C4-2B (cell line): ENCODE results near the gene ZNF423.

Experiments used
- CTCF ChIP-seq: fragments of 450-650 bp; conservative IDR thresholded peaks from 2 replicates; pipeline ENCODE4 v1.5.1; 2017; ENCODE audit warnings: mild to moderate bottlenecking
- ZFX ChIP-seq: fragments of 450-650 bp; IDR thresholded peaks from 2 replicates; pipeline ENCODE4 v1.6.1; 2017

- TF ChIP-seq CTCF = no peak
- TF ChIP-seq ZFX = no peak
Observed at GRCh38 chr16:49766225-49766624, 89.7 kb downstream of the ZNF423 start.
